ENCODE measurements around the gene MICAL3.

DNA sequence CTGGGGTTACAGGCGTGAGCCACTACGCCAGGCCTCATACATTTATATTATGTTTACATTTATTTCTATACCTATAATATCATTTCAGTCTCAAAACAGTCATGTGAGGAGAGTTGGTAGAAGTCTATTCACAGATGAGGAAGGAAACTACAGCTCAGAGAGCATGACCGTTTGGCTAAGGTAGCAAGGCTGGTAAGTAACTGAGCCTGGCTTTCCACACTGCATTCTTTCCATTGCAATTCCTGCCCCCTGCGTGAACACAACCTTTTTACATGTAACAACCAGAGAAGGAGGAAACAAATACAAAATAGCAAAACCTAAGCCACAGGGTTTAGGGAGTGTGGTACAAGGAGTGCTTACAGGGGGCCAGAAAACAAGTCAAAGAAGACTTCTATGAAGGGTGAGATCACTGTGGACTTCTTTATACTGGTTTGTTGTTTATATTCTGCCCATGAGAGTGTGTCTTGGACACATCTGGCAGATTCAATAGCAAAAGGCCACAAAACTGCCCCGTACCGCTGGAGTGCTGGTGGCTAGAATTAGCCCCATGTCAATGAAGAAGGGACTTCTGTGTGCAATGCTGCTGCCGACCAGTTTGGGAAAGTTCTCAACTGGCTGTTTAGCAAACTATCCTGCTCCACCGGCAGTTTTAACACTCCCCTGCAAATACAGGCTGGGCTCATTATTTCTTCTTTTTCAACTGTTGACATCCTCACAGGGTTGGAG lies 19.0 kb downstream of the MICAL3 start:
- no peak for TF ChIP-seq POLR2AphosphoS5 (IDR thresholded peaks at IDR 0.05)
- TF ChIP-seq, protein P1, sequence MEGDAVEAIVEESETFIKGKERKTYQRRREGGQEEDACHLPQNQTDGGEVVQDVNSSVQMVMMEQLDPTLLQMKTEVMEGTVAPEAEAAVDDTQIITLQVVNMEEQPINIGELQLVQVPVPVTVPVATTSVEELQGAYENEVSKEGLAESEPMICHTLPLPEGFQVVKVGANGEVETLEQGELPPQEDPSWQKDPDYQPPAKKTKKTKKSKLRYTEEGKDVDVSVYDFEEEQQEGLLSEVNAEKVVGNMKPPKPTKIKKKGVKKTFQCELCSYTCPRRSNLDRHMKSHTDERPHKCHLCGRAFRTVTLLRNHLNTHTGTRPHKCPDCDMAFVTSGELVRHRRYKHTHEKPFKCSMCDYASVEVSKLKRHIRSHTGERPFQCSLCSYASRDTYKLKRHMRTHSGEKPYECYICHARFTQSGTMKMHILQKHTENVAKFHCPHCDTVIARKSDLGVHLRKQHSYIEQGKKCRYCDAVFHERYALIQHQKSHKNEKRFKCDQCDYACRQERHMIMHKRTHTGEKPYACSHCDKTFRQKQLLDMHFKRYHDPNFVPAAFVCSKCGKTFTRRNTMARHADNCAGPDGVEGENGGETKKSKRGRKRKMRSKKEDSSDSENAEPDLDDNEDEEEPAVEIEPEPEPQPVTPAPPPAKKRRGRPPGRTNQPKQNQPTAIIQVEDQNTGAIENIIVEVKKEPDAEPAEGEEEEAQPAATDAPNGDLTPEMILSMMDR (IDR thresholded peaks at IDR 0.05; ENCODE audit: poor library complexity, severe bottlenecking): no peak
- TF ChIP-seq EZH2 (IDR thresholded peaks at IDR 0.05; ENCODE audit: borderline replicate concordance, insufficient read depth, low read length, poor library complexity, severe bottlenecking): no peak
- no peak for TF ChIP-seq MXI1 (conservative IDR thresholded peaks at IDR 0.05; ENCODE audit: poor library complexity, severe bottlenecking)
- TF ChIP-seq TAF1 (IDR thresholded peaks at IDR 0.05; ENCODE audit: low read depth): no peak

All from neural cell (in vitro differentiated cells).